ENCODE data around the gene LMO4. TPM values are rescaled to one million over a fixed set of nuclear protein-coding genes. Genes with fewer than 3 reads are reported as not detected.

Gene LMO4
- total and polyA plus RNA-seq, 2 donors (not counting 1 experiment from before 2014, with no cell fraction given), result 35.7 to 46.0 TPM

GRCh38 chr1:87367549-87367948 is 38.9 kb downstream of the LMO4 start:
- Histone ChIP-seq H3K36me3 (replicated peaks in 1 of 2; ENCODE audit: control extremely low read depth in 1 of 2, control insufficient read depth in 1 of 2, extremely low read depth in 1 of 2, insufficient read depth in 2 of 2, low read length in 1 of 2) (no peaks in the 10 kb centered on the region), H4K20me1 (ENCODE audit: control insufficient read depth, insufficient read depth, low read length, poor library complexity, severe bottlenecking) (no peaks in the 10 kb centered on the region), H3K4me1 (ENCODE audit: control insufficient read depth in 2 of 2, insufficient read depth in 2 of 2, low read length in 2 of 2) (no peaks in the 10 kb centered on the region), H3K9me3 (ENCODE audit: control extremely low read depth in 1 of 3, control insufficient read depth in 2 of 3, insufficient read depth in 1 of 3, low read length in 2 of 3) (no peaks in the 10 kb centered on the region), H3K9ac (ENCODE audit: low read length) (no peak overlapping the region), H3K27me3 (replicated peaks in 1 of 4; ENCODE audit: control extremely low read depth in 1 of 4, control insufficient read depth in 3 of 4, insufficient read depth in 4 of 4, low read length in 3 of 4) (no peaks in the 10 kb centered on the region), H3K79me2 (ENCODE audit: control insufficient read depth, insufficient read depth, low read length) (no peaks in the 10 kb centered on the region), H3K27ac (ENCODE audit: low read length in 2 of 2) (no peak overlapping the region), H3K4me3 (ENCODE audit: control extremely low read depth in 1 of 5, extremely low read depth in 1 of 5, insufficient read depth in 1 of 5, low read depth in 2 of 5, low read length in 4 of 5) (no peak overlapping the region), H3K4me2 (replicated peaks; ENCODE audit: low read depth, low read length, poor library complexity, severe bottlenecking) (no peak overlapping the region), H2AFZ (ENCODE audit: insufficient read depth, low read depth, low read length, poor library complexity, severe bottlenecking) (no peak overlapping the region)
- Mint-ChIP-seq H3K27me3 (no peaks in the 10 kb centered on the region), H3K9me3 (ENCODE audit: insufficient read depth) (no peaks in the 10 kb centered on the region), H3K4me1 (no peaks in the 10 kb centered on the region), H3K27ac (no peak overlapping the region), H3K4me3 (no peak overlapping the region)
- ChIA-PET POLR2A (no interaction called here), CTCF (interaction anchor here (0.6 to 2.0 kb wide), 2 partner anchors 33 to 42 kb away, joined by 4 to 7 read pairs; no protein-coding TSS in a partner anchor)
- TF ChIP-seq CTCF (IDR thresholded peaks at IDR 0.05), result no peak
- TF ChIP-seq EZH2 (IDR thresholded peaks at IDR 0.05; ENCODE audit: borderline replicate concordance, insufficient read depth, low read depth, low read length, poor library complexity, severe bottlenecking), result no peak
- DNase-seq (no peak), ATAC-seq (ENCODE audit: low read depth) (no peak)
- no CpG with 5 or more reads among the region's 3 CpGs for WGBS (ENCODE audit: insufficient coverage)
- intact Hi-C loops (cut with micrococcal nuclease), result no loop called here

GRCh38 chr1:87368907-87369306 is 40.2 kb downstream of the LMO4 start:
- H3K27me3 ChIP-seq (replicated peaks in 1 of 4; ENCODE audit: control extremely low read depth in 1 of 4, control insufficient read depth in 3 of 4, insufficient read depth in 4 of 4, low read length in 3 of 4), result no peaks in the 10 kb centered on the region
- no peaks in the 10 kb centered on the region for H3K36me3 ChIP-seq (replicated peaks in 1 of 2; ENCODE audit: control extremely low read depth in 1 of 2, control insufficient read depth in 1 of 2, extremely low read depth in 1 of 2, insufficient read depth in 2 of 2, low read length in 1 of 2)
- no peak overlapping the region for H3K27ac ChIP-seq (ENCODE audit: low read length in 2 of 2)
- H3K9ac ChIP-seq (ENCODE audit: low read length), result no peak overlapping the region
- H4K20me1 ChIP-seq (ENCODE audit: control insufficient read depth, insufficient read depth, low read length, poor library complexity, severe bottlenecking), result no peaks in the 10 kb centered on the region
- TF ChIP-seq EZH2 (IDR thresholded peaks at IDR 0.05; ENCODE audit: borderline replicate concordance, insufficient read depth, low read depth, low read length, poor library complexity, severe bottlenecking), result no peak
- TF ChIP-seq CTCF (IDR thresholded peaks at IDR 0.05), result no peak
- Mint-ChIP-seq H3K4me1 (no peaks in the 10 kb centered on the region), H3K27me3 (no peaks in the 10 kb centered on the region), H3K27ac (no peak overlapping the region), H3K9me3 (ENCODE audit: insufficient read depth) (no peaks in the 10 kb centered on the region), H3K4me3 (no peak overlapping the region)
- H3K4me2 ChIP-seq (replicated peaks; ENCODE audit: low read depth, low read length, poor library complexity, severe bottlenecking), result no peak overlapping the region
- H3K4me1 ChIP-seq (ENCODE audit: control insufficient read depth in 2 of 2, insufficient read depth in 2 of 2, low read length in 2 of 2), result no peaks in the 10 kb centered on the region
- ChIA-PET CTCF (no interaction called here), POLR2A (no interaction called here)
- no CpG with 5 or more reads among the region's 2 CpGs for WGBS (ENCODE audit: insufficient coverage)
- no peak for DNase-seq
- H3K79me2 ChIP-seq (ENCODE audit: control insufficient read depth, insufficient read depth, low read length), result no peaks in the 10 kb centered on the region
- H3K4me3 ChIP-seq (ENCODE audit: control extremely low read depth in 1 of 5, extremely low read depth in 1 of 5, insufficient read depth in 1 of 5, low read depth in 2 of 5, low read length in 4 of 5), result no peak overlapping the region
- no peak for ATAC-seq (ENCODE audit: low read depth)
- no peak overlapping the region for H2AFZ ChIP-seq (ENCODE audit: insufficient read depth, low read depth, low read length, poor library complexity, severe bottlenecking)
- H3K9me3 ChIP-seq (ENCODE audit: control extremely low read depth in 1 of 3, control insufficient read depth in 2 of 3, insufficient read depth in 1 of 3, low read length in 2 of 3), result no peaks in the 10 kb centered on the region
- intact Hi-C loops (cut with micrococcal nuclease), result no loop called here
